Caco-2 (cell line): ENCODE results near the gene PEA15. TPM values are rescaled to one million over a fixed set of nuclear protein-coding genes. Genes with fewer than 3 reads are reported as not detected.

Experiments used
- BruUV-seq: library from RNA; stranded (reverse); fragments of 400-500 nt; replicated peaks from 2 replicates; lab custom pipeline; 2021; lab: Mats Ljungman, UMichigan
- CTCF ChIA-PET: fragments of 300-600 bp; sonication (Branson Sonifier 250); formaldehyde crosslinking; loops from one replicate; lab custom pipeline; 2022; ENCODE audit warnings: antibody characterized with exemption; lab: Charles Lee
- POLR2A ChIA-PET: fragments of 300-600 bp; sonication (Branson Sonifier 250); formaldehyde crosslinking; loops from one replicate; lab custom pipeline; 2022; ENCODE audit warnings: antibody characterized with exemption; lab: Charles Lee
- DNase-seq, 2 experiments: peaks; one replicate each; pipeline versions ENCODE4 v3.0.0 to v3.0.0-alpha.2; 2020 to 2022
- H3K27me3 ChIP-seq: replicated peaks from 2 replicates; pipeline ENCODE4 v1.6.0; 2011; ENCODE audit warnings: low read length; ENCODE audit not compliant: control insufficient read depth, insufficient read depth
- H3K36me3 ChIP-seq: 2 replicates; pipeline ENCODE4 v1.5.1; 2011; ENCODE audit warnings: low read length; ENCODE audit not compliant: control insufficient read depth, insufficient read depth
- H3K4me1 ChIP-seq: fragments of 250-450 bp; sonication (Bioruptor Pico); 2 replicates; pipeline ENCODE4 v1.5.1; 2020; ENCODE audit warnings: mild to moderate bottlenecking
- H3K4me3 ChIP-seq: 2 replicates; pipeline ENCODE4 v1.5.1; 2011; ENCODE audit warnings: low read depth, mild to moderate bottlenecking, control low read depth, low read length
- H3K9me3 ChIP-seq: fragments of 250-450 bp; sonication (Bioruptor Pico); 2 replicates; pipeline ENCODE4 v1.5.1; 2020; ENCODE audit warnings: mild to moderate bottlenecking, moderate library complexity
- H3K27ac Mint-ChIP-seq: one replicate; pipeline ENCODE4 v1.8.0; 2022; ENCODE audit warnings: mixed read lengths; ENCODE audit not compliant: unreplicated experiment
- H3K27me3 Mint-ChIP-seq: one replicate; pipeline ENCODE4 v1.8.0; 2022; ENCODE audit warnings: mixed read lengths; ENCODE audit not compliant: insufficient read depth, unreplicated experiment
- H3K36me3 Mint-ChIP-seq: one replicate; pipeline ENCODE4 v1.8.0; 2022; ENCODE audit warnings: mild to moderate bottlenecking, mixed read lengths; ENCODE audit not compliant: insufficient read depth, unreplicated experiment
- H3K4me1 Mint-ChIP-seq: one replicate; pipeline ENCODE4 v1.8.0; 2022; ENCODE audit warnings: low read depth, mixed read lengths; ENCODE audit not compliant: unreplicated experiment
- H3K4me3 Mint-ChIP-seq: one replicate; pipeline ENCODE4 v1.8.0; 2022; ENCODE audit warnings: mild to moderate bottlenecking, moderate library complexity, mixed read lengths; ENCODE audit not compliant: unreplicated experiment
- H3K9me3 Mint-ChIP-seq: one replicate; pipeline ENCODE4 v1.8.0; 2022; ENCODE audit warnings: mixed read lengths; ENCODE audit not compliant: unreplicated experiment
- intact Hi-C: fragments of 100-400 bp; cut with micrococcal nuclease; formaldehyde crosslinking; loops from one replicate; pipeline ENCODE4 v1.10.0; 2022; ENCODE audit not compliant: unreplicated experiment
- total RNA-seq: library from RNA; stranded (reverse); gene quantifications from 2 replicates; pipeline ENCODE4 v1.2.3, GENCODE V29; 2022
- TF ChIP-seq, protein P1 (sequence below), 2 experiments: fragments of 200-600 bp in 1 of 2; IDR thresholded peaks; 1 replicate in 1 of 2; 2 replicates in 1 of 2; pipeline versions ENCODE4 v1.5.1 to v1.8.0; 2011 to 2022; ENCODE audit warnings: antibody characterized with exemption in 1 of 2, control low read depth in 1 of 2, inconsistent platforms in 1 of 2, low read depth in 1 of 2, low read length in 1 of 2, mild to moderate bottlenecking in 1 of 2, moderate library complexity in 1 of 2; ENCODE audit not compliant: insufficient read depth in 1 of 2, severe bottlenecking in 1 of 2, unreplicated experiment in 1 of 2

Gene PEA15
- total RNA-seq, 1 experiment from 2014 or later: 85.1 TPM

GRCh38 chr1:160167580-160167979 is 37.6 kb upstream of the PEA15 start:
- Histone ChIP-seq H3K36me3 (no peaks in the 10 kb centered on the region), H3K4me1 (no peaks in the 10 kb centered on the region), H3K27me3 (no peaks in the 10 kb centered on the region), H3K4me3 (no peak overlapping the region), H3K9me3 (no peaks in the 10 kb centered on the region)
- CTCF ChIA-PET: interaction anchor here (1.0 kb wide), 1 partner anchor 40 kb away, joined by 3 read pairs; no protein-coding TSS in a partner anchor
- no peak for DNase-seq
- no peaks in the 10 kb centered on the region for H3K36me3 Mint-ChIP-seq
- H3K4me1 Mint-ChIP-seq: no peaks in the 10 kb centered on the region
- no peak overlapping the region for H3K27ac Mint-ChIP-seq
- TF ChIP-seq, protein P1, sequence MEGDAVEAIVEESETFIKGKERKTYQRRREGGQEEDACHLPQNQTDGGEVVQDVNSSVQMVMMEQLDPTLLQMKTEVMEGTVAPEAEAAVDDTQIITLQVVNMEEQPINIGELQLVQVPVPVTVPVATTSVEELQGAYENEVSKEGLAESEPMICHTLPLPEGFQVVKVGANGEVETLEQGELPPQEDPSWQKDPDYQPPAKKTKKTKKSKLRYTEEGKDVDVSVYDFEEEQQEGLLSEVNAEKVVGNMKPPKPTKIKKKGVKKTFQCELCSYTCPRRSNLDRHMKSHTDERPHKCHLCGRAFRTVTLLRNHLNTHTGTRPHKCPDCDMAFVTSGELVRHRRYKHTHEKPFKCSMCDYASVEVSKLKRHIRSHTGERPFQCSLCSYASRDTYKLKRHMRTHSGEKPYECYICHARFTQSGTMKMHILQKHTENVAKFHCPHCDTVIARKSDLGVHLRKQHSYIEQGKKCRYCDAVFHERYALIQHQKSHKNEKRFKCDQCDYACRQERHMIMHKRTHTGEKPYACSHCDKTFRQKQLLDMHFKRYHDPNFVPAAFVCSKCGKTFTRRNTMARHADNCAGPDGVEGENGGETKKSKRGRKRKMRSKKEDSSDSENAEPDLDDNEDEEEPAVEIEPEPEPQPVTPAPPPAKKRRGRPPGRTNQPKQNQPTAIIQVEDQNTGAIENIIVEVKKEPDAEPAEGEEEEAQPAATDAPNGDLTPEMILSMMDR (IDR thresholded peaks at IDR 0.05; ENCODE audit: insufficient read depth in 1 of 2, low read depth in 1 of 2, low read length in 1 of 2, severe bottlenecking in 1 of 2, unreplicated experiment in 1 of 2): no peak
- no TSS peak for BruUV-seq
- POLR2A ChIA-PET: interaction anchor here (0.7 kb wide), 1 partner anchor 85 kb away, joined by 6 read pairs; no protein-coding TSS in a partner anchor
- H3K9me3 Mint-ChIP-seq: no peaks in the 10 kb centered on the region
- no peak overlapping the region for H3K4me3 Mint-ChIP-seq
- intact Hi-C loops: no loop called here
- H3K27me3 Mint-ChIP-seq: peaks cover 2% of the 10 kb centered on the region

DNA sequence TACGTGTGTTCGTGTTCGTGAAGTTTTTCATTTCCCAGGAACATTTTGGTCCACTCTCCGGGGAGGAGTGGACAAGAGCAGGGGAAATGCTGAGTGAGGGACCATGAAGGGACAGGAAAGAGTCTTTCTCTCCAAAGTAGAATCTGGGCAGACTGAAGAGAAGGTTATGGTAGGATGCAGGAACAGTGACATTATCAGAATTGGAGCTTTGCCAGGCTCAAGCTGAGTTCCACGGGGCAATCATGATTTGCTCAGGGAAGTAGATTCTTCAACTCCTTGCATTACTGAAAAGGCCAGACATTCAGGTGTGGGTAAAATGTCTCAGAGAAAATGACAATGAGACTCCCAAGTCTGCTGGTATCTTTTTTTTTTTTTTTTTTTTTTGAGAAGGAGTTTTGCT is 37.2 kb upstream of the PEA15 start:
- peaks cover 2% of the 10 kb centered on the region for H3K27me3 Mint-ChIP-seq

GRCh38 chr1:160168609-160169369 is 36.4 kb upstream of the PEA15 start:
- ChIA-PET POLR2A (no interaction called here), CTCF (interaction anchor here (1.4 to 1.6 kb wide), 2 partner anchors 24 to 83 kb away, joined by 3 to 6 read pairs; no protein-coding TSS in a partner anchor)
- no peaks in the 10 kb centered on the region for H3K36me3 ChIP-seq
- no peaks in the 10 kb centered on the region for H3K4me1 ChIP-seq
- TF ChIP-seq, protein P1 (IDR thresholded peaks at IDR 0.05; ENCODE audit: insufficient read depth in 1 of 2, low read depth in 1 of 2, low read length in 1 of 2, severe bottlenecking in 1 of 2, unreplicated experiment in 1 of 2): no peak
- Mint-ChIP-seq H3K27me3 (peaks cover 2% of the 10 kb centered on the region), H3K4me1 (no peaks in the 10 kb centered on the region), H3K4me3 (no peak overlapping the region), H3K27ac (no peak overlapping the region), H3K36me3 (no peaks in the 10 kb centered on the region), H3K9me3 (no peaks in the 10 kb centered on the region)
- BruUV-seq: no TSS peak
- intact Hi-C loops: no loop called here
- no peak overlapping the region for H3K4me3 ChIP-seq
- H3K27me3 ChIP-seq: no peaks in the 10 kb centered on the region
- no peak for DNase-seq
- no peaks in the 10 kb centered on the region for H3K9me3 ChIP-seq

More for the DNA sequence above, 37.2 kb upstream of the PEA15 start:
- no peak overlapping the region for H3K4me3 Mint-ChIP-seq
- no peaks in the 10 kb centered on the region for H3K36me3 Mint-ChIP-seq
- H3K4me1 Mint-ChIP-seq: no peaks in the 10 kb centered on the region
- no peaks in the 10 kb centered on the region for H3K4me1 ChIP-seq
- BruUV-seq: no TSS peak
- CTCF ChIA-PET: interaction anchor here (1.0 kb wide), 1 partner anchor 40 kb away, joined by 3 read pairs; no protein-coding TSS in a partner anchor
- H3K4me3 ChIP-seq: no peak overlapping the region
- POLR2A ChIA-PET: interaction anchor here (0.7 kb wide), 1 partner anchor 84 kb away, joined by 6 read pairs; no protein-coding TSS in a partner anchor
- H3K27me3 ChIP-seq: no peaks in the 10 kb centered on the region
- no peak for DNase-seq
- H3K27ac Mint-ChIP-seq: no peak overlapping the region
- TF ChIP-seq, protein P1 (IDR thresholded peaks at IDR 0.05; ENCODE audit: insufficient read depth in 1 of 2, low read depth in 1 of 2, low read length in 1 of 2, severe bottlenecking in 1 of 2, unreplicated experiment in 1 of 2): no peak
- intact Hi-C loops: no loop called here
- no peaks in the 10 kb centered on the region for H3K9me3 Mint-ChIP-seq
- H3K36me3 ChIP-seq: no peaks in the 10 kb centered on the region
- H3K9me3 ChIP-seq: no peaks in the 10 kb centered on the region
